GM12891 (cell line): ENCODE data around the gene TSHZ2.

Source experiments
- POLR2A ChIP-seq: IDR thresholded peaks from 2 replicates; pipeline ENCODE4 v1.6.1; 2011; ENCODE audit warnings: low read depth, low read length, control low read depth
- POLR2AphosphoS5 ChIP-seq: IDR thresholded peaks from 2 replicates; pipeline ENCODE4 v1.6.1; 2011; ENCODE audit warnings: low read depth, low read length, control low read depth
- TAF1 ChIP-seq: IDR thresholded peaks from 2 replicates; pipeline ENCODE4 v1.6.1; 2011; ENCODE audit warnings: low read depth, low read length, control low read depth

DNA sequence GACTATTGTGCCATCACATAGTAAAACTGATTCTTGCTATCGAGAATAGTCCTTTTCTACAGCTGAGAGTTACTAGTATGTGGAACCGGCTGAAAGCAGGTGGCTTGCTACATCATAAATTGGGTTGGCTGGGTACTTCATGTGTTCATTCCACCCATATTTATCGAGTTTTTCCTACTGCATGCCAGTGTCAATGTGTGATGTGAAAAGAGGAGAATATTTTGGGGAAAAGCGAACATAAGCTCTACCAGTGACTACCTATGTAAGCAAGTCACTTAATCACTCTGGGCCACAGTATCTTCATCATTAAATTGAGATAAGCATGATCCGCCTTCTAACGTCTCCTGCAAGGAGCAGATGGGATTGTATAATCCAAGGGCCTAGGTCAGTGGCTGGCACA is 61.0 kb downstream of the TSHZ2 start:
- TF ChIP-seq POLR2A, result no peak
- no peak for TF ChIP-seq POLR2AphosphoS5
- TF ChIP-seq TAF1, result no peak
